ENCODE measurements around the gene ALDH16A1. TPM values are rescaled to one million over a fixed set of nuclear protein-coding genes. Genes with fewer than 3 reads are reported as not detected.

Gene ALDH16A1
- total and polyA plus RNA-seq, 7 donors, result 3.6 to 12.9 (median 7.4) TPM

- intact Hi-C loops (cut with DNase I), result no loop called here
- no peak overlapping the region for H3K27ac ChIP-seq
- H3K27me3 ChIP-seq (ENCODE audit: insufficient read depth in 3 of 3, low read length in 2 of 3), result peaks cover 0 to 94% (median 49%) of the 10 kb centered on the region in 3 donors
- H3K36me3 ChIP-seq (ENCODE audit: insufficient read depth in 1 of 2, low read depth in 1 of 2), result no peaks in the 10 kb centered on the region
- DNase-seq (no peak), ATAC-seq (no peak)
- no peak overlapping the region for H3K4me3 ChIP-seq
- TF ChIP-seq, protein P1, sequence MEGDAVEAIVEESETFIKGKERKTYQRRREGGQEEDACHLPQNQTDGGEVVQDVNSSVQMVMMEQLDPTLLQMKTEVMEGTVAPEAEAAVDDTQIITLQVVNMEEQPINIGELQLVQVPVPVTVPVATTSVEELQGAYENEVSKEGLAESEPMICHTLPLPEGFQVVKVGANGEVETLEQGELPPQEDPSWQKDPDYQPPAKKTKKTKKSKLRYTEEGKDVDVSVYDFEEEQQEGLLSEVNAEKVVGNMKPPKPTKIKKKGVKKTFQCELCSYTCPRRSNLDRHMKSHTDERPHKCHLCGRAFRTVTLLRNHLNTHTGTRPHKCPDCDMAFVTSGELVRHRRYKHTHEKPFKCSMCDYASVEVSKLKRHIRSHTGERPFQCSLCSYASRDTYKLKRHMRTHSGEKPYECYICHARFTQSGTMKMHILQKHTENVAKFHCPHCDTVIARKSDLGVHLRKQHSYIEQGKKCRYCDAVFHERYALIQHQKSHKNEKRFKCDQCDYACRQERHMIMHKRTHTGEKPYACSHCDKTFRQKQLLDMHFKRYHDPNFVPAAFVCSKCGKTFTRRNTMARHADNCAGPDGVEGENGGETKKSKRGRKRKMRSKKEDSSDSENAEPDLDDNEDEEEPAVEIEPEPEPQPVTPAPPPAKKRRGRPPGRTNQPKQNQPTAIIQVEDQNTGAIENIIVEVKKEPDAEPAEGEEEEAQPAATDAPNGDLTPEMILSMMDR (IDR thresholded peaks at IDR 0.05), result no peak
- H3K9me3 ChIP-seq, result no peaks in the 10 kb centered on the region
- 18 to 26% (median 21%) methylated on average over 31 of the region's 31 CpGs for WGBS, 3 donors
- peaks cover 1% of the 10 kb centered on the region for H3K4me1 ChIP-seq
Observed at GRCh38 chr19:49433240-49433901, 19.7 kb upstream of the ALDH16A1 start.

GRCh38 chr19:49434907-49435583 lies 18.0 kb upstream of the ALDH16A1 start:
- Histone ChIP-seq H3K27ac (no peak overlapping the region), H3K27me3 (ENCODE audit: insufficient read depth in 3 of 3, low read length in 2 of 3) (peaks cover 0 to 96% (median 51%) of the 10 kb centered on the region in 3 donors), H3K36me3 (ENCODE audit: insufficient read depth in 1 of 2, low read depth in 1 of 2) (no peaks in the 10 kb centered on the region), H3K4me1 (no peaks in the 10 kb centered on the region), H3K4me3 (no peak overlapping the region), H3K9me3 (no peaks in the 10 kb centered on the region)
- DNase-seq, result no peak
- TF ChIP-seq, protein P1 (IDR thresholded peaks at IDR 0.05), result no peak
- 81 to 85% (median 85%) methylated on average over 18 of the region's 18 CpGs for WGBS, 3 donors
- no peak for ATAC-seq
- intact Hi-C loops (cut with DNase I), result no loop called here

GRCh38 chr19:49435670-49436069 lies 17.4 kb upstream of the ALDH16A1 start:
- TF ChIP-seq, protein P1 (IDR thresholded peaks at IDR 0.05), result no peak
- peaks cover 0 to 96% (median 55%) of the 10 kb centered on the region in 3 donors for H3K27me3 ChIP-seq (ENCODE audit: insufficient read depth in 3 of 3, low read length in 2 of 3)
- no peaks in the 10 kb centered on the region for H3K36me3 ChIP-seq (ENCODE audit: insufficient read depth in 1 of 2, low read depth in 1 of 2)
- 79 to 82% (median 80%) methylated on average over 10 of the region's 10 CpGs for WGBS, 3 donors
- H3K4me1 ChIP-seq, result no peaks in the 10 kb centered on the region
- no peak overlapping the region for H3K4me3 ChIP-seq
- intact Hi-C loops (cut with DNase I), result no loop called here
- H3K9me3 ChIP-seq, result no peaks in the 10 kb centered on the region
- DNase-seq (no peak), ATAC-seq (no peak)
- H3K27ac ChIP-seq, result no peak overlapping the region

DNA sequence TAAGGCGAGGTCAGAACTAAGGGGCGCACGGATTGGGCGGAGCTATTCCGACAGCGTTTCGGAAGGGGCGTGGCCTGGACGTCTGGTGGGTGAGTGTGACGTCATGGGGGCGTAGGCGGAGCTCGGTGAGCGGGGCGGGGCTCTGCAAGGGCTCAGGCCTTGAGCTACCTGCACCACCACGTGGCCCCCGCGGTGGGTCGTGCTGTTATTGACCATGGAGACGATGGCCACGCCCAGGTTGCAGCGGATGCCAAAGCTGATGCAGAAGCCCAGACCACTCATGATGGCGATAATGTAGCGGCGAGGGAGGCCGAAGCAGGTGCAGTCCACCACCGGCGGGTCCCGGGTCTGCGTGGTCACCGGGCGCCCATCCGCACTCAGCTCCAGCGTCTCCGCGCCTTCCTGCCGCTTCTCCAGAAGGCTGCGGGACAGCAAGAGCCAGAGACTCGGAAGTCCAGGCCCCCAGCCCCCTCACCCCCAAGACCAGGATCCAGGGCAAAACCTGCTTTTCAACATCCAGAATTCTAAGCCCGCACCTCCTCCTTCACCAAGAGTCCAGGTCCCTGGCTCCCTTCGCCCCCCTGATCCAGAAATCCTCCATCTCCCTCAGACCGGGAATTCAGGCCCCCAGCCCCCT lies 16.5 kb upstream of the ALDH16A1 start:
- Histone ChIP-seq H3K36me3 (ENCODE audit: insufficient read depth in 1 of 2, low read depth in 1 of 2) (no peaks in the 10 kb centered on the region), H3K27ac (no peak overlapping the region), H3K4me1 (no peaks in the 10 kb centered on the region), H3K9me3 (no peaks in the 10 kb centered on the region), H3K4me3 (no peak overlapping the region), H3K27me3 (ENCODE audit: insufficient read depth in 3 of 3, low read length in 2 of 3) (peaks cover 0 to 95% (median 53%) of the 10 kb centered on the region in 3 donors)
- ATAC-seq (no peak), DNase-seq (no peak)
- TF ChIP-seq, protein P1 (IDR thresholded peaks at IDR 0.05), result no peak
- WGBS, 3 donors, result 12 to 13% (median 12%) methylated on average over 32 to 42 of the region's 42 CpGs
- intact Hi-C loops (cut with DNase I), result no loop called here
